ENCODE measurements around the gene GRM5. TPM values are rescaled to one million over a fixed set of nuclear protein-coding genes. Genes with fewer than 3 reads are reported as not detected.
A peak's percentile ranks its signal among the peaks of the same experiment; 100 is the strongest.

Gene GRM5
- total RNA-seq, 1 experiment from 2014 or later = not detected

DNA sequence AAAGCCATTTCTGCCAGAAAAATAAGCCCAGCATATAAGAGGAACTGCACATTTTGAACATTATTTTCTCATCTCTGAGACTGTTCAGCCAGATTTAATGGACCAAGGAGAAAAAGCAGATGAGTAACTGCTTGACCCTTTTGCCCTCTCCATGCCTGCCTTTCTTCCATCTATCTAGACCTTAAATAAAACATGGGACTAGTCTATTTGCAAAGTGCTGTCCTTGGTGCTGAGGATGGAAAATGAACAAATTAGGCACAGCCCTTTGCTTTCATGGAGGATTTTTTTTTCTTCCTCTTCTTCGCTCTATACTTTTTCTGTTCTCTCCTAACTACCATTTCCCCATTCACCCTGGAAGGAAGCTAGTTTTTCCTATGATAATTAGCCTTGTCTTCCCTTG lies 361.3 kb downstream of the GRM5 start:
- no peak for DNase-seq (ENCODE audit: low spot score)

GRCh38 chr11:88701816-88702215 lies 364.0 kb downstream of the GRM5 start:
- DNase-seq (ENCODE audit: low spot score) = no peak

DNA sequence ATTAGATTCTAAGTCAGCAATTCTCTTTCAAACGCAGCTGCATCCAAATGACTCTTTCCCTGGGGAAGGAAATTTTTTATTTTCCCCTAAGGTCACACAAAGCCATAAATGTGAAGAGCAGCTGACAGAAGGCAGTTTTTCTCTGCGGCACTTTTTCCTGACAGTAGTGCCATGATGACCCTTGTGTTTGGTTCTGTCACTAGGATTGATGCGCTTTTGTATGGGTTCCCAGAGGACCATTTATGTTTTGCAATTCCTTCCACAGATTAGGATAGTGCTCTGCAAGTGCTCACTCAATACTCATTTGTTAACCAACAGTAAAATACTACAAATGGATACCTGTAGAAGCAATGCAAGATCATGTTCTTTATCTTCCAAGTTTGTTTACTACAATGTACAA lies 368.6 kb downstream of the GRM5 start:
- DNase-seq (ENCODE audit: low spot score) = no peak

DNA sequence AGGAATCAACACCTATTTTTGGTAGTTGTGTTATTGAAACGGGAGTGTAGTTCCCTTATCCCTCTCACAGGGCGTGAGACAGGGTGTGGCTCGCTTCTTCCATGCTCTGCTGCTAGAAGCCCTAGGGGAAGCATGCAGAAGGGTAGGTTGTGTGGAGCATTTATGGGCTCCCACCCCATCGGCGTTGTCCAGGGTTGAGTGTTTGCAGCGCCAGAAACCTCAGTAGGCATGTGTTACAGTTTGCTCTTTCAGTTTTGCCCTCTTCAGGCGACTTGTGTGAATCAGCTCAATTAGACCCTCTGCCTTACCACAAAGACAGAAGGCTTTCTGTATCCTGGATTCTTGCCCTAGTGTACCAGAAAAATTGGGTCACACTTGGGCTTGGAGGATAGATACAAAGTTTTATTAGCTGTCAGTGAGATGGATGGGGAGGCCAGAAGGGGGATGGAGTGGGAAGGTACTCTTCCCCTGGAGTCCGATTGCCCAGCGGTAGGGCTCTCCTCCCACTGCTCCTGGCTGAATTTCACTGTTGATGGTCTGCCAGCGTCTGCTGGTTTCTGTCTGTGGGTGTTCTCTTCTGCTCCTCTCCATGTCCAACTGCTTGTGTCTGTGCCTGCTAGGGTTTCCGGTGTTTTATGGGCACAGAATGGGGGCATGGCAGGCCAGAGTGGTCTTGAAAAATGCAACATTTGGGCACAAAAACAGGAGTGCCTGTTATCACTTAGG lies 369.9 kb downstream of the GRM5 start:
- DNase-seq (ENCODE audit: low spot score) = no peak

GRCh38 chr11:88692306-88693086 lies 373.3 kb downstream of the GRM5 start:
- DNase-seq (ENCODE audit: low spot score) = no peak

GRCh38 chr11:88689548-88690240 lies 376.1 kb downstream of the GRM5 start:
- no peak for DNase-seq (ENCODE audit: low spot score)

- DNase-seq (ENCODE audit: low spot score) = no peak
Observed at GRCh38 chr11:88683024-88683423, 382.8 kb downstream of the GRM5 start.

DNA sequence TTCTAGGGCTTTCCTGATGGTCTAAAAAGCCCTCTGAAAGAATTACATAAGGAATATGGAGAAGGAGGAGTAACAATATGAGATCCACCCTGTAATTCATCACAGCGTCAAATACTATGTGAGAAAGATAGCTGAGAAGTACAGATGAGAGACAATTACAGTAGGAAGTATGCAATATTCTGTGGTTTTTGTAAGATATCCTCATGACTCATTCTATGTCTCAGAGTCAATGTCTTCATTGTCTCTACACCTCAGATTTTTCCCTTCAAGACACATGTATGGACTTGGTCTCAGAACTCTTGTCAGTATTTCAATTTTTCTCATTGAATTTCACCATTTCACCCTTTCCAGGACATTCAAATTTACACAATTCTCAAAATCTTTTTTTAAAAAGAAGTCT lies 385.0 kb downstream of the GRM5 start:
- DNase-seq (ENCODE audit: low spot score) = peak; percentile 19

DNA sequence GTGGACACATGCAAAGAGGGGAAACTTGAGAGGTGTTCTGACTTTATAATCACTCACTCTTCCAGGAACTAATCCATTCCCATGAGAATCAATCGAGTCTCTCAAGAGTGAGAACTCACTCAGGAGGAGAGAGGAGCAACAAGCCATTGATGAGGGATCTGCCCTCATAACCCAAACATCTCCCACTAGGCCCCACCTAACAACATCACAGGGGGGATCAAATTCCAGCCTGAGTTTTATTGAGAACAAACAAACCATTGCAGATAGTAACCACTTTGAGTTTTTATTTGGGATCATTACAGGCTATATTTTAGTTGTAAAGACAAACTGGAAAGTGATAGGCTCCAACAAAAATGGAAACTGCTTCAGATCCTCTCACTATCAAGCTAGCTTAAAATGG lies 399.4 kb downstream of the GRM5 start:
- DNase-seq (ENCODE audit: low spot score) = no peak

DNA sequence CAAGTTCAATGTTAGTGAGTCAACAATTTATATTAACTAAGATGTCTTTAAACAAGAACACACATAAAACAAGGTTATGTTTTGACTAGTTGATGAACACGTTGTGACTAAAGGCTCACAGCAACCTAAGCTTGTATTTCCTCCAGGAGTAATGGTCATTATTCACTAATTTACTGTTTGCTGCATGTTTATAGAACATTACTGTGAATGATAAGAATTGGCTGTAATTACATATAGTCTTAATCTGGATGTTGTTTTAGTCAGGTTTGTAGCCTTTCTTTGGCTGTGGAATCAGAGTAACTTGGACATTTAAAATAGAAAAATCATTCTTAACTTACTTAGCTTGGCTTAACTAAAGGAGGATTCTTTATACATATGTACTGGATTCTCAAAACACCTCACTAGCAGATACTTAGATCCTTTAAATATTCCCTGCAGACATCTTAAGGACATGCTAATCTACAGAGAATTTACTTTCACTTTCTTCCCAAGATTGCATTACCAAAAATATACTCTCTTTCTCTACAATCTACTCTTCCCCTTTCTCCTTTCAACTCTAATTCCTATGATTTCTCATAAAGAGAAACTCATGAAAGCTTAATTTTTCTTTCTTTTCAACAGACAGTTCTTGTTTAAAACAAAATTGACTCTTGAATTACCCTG lies 408.6 kb downstream of the GRM5 start:
- no peak for DNase-seq (ENCODE audit: low spot score)

DNA sequence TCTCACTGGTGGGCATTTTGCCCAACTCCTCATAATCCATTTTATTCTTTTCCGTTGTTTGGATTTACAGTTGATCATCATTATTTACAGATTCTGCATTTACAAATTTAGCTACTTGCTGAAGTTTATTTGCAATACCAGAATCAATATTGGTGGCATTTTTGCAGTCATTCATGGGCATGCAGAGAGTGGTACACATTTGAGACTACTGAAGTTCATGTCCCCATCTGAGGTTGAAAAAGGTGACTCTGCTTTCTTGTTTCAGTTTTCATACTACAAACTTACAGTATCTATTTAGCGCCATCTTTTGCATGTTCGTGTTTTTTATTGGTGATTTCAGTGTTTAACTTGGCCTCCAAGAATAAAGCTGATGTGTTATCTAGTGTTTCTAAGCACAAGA lies 409.5 kb downstream of the GRM5 start:
- DNase-seq (ENCODE audit: low spot score) = no peak

GRCh38 chr11:88655656-88656055 lies 410.1 kb downstream of the GRM5 start:
- no peak for DNase-seq (ENCODE audit: low spot score)

- DNase-seq (ENCODE audit: low spot score) = no peak
Observed at GRCh38 chr11:88655196-88655595, 410.6 kb downstream of the GRM5 start.

DNA sequence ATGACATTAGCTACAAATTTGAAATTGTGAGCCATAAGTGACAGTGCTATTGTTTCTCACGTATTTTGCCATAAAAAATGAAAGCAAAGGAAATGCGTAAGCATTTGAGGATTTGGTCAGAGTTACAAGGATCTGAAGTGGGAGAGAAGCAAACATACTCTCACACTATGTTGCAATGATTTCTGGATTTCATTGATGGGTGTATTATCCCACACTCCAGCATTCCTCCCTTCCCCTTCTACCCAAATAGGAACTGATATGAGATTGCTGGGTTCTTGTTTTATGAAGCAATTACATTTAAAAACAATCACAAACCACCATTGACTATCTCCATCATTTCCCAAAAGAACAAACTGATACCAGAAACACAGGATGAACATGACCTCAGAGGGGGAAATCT lies 414.2 kb downstream of the GRM5 start:
- DNase-seq (ENCODE audit: low spot score) = no peak

- DNase-seq (ENCODE audit: low spot score) = no peak
Observed at GRCh38 chr11:88644724-88645123, 421.1 kb downstream of the GRM5 start.

DNA sequence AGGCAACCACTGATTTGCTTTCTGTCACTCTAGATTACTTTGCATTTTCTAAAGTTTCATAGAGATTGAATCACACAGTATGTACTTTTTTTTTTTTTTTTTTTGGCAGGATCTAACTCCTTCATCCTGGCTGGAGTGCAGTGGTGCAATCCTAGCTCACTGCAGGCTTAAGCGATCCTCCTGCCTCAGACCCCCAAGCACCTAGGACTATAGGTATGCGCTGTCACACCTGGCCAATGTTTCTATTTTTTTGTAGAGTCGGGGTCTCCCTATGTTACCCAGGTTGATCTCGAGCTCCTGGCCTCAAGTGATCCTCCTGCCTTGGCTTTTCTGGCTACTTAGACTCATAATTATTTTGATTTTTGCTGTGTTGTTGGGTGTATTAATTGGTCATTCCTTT lies 433.6 kb downstream of the GRM5 start:
- no peak for DNase-seq (ENCODE audit: low spot score)

DNA sequence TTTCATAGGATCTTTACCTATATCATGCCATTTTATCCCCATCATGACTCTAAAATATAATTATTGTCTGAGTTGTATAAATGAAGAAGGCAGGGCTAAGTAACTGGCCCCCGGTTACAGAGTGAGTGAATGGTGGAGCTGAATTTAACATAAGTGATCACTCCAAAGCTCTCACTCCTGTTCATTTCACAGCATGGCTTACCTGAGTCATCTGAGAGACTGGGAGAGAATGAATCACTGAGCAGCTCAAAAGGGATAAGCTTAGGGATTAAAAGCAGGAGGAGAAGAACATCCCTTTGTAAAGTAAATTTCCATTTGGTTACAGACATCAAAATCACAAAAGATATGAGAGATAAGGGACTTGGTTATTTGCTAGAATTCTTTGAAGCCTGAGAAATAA lies 434.3 kb downstream of the GRM5 start:
- DNase-seq (ENCODE audit: low spot score) = peak; percentile 15

DNA sequence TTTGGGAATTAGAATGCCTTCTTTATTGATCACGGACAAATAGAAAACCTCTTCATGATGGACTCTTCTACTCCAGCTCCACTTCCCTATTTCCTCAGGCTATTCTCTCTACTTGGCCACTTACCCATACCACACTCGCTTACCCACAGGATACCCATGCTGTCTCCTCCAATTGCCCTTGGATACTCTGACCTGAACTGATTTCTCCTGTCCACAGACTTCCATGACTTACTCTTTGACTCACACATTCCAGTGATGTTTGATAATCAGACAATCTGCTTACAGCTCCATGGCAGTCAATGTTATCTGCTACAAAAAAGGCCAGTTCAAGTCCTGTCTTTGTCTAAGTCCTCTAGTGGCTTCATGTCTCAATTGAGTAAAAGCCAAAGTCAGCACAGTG lies 436.3 kb downstream of the GRM5 start:
- peak; percentile 1 for DNase-seq (ENCODE audit: low spot score)

DNA sequence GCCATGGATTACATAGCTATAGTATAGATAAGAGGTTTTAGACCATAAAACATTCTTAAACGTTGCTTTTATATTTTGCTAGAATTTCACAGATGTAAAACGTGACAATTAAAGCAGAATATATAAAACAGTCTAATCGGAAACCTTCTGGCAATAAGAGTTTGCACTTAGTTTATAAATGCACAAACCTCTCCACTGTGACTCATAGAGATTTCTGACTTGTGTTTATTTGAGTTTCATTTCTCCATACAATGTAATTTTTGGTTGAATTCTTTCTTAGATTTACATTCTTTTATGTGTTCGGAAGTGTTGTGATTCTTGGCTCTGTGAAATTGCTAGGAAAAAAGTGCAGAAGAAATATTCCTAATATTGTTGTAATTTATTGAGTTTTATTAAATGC lies 439.6 kb downstream of the GRM5 start:
- no peak for DNase-seq (ENCODE audit: low spot score)

DNA sequence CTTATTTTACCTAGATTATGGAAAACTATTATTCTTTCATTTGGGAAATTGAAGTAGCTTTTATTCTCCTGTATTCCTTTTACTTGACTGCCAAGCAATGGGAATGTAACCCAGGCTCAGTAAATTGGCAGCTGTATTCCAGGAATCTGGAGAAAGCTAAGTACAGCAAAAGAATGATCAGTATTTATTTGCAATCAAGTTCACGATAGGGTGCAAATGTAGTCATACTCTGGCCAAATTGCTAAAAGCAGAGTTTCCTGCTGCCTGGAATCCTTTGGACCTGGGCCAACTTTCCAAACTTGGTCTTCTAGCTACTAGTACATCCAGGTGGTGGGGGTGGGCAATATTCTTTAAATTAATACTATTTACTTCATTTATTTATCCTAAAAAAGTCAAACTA lies 442.3 kb downstream of the GRM5 start:
- no peak for DNase-seq (ENCODE audit: low spot score)

GRCh38 chr11:88620568-88621130 lies 445.1 kb downstream of the GRM5 start:
- DNase-seq (ENCODE audit: low spot score) = no peak
